HUES48 (cell line): ENCODE data around the gene KCNK13.
"Not testable (repeated sequence)": the region's sequence is repeated elsewhere in the genome, so short reads cannot be mapped to it uniquely, and the experiment has no call there.

Experiments
- H3K27ac ChIP-seq: one replicate; pipeline ENCODE4 v1.7.0; 2013; ENCODE audit warnings: low read depth, low read length, inconsistent platforms
- H3K27me3 ChIP-seq: 2 replicates; pipeline ENCODE4 v1.6.1; 2013; ENCODE audit warnings: mild to moderate bottlenecking, low read length; ENCODE audit not compliant: control insufficient read depth, insufficient read depth
- H3K36me3 ChIP-seq: 2 replicates; pipeline ENCODE4 v1.6.1; 2013; ENCODE audit warnings: low read length; ENCODE audit not compliant: control insufficient read depth, insufficient read depth
- H3K4me1 ChIP-seq: 2 replicates; pipeline ENCODE4 v1.6.1; 2013; ENCODE audit warnings: mild to moderate bottlenecking, low read length; ENCODE audit not compliant: control insufficient read depth, insufficient read depth
- H3K4me3 ChIP-seq: 2 replicates; pipeline ENCODE4 v1.5.1; 2013; ENCODE audit warnings: mild to moderate bottlenecking, low read depth, low read length
- H3K9ac ChIP-seq: 2 replicates; pipeline ENCODE4 v1.6.1; 2013; ENCODE audit warnings: mild to moderate bottlenecking, low read depth, low read length, moderate library complexity
- H3K9me3 ChIP-seq: 2 replicates; pipeline ENCODE4 v1.6.1; 2013; ENCODE audit warnings: low read length; ENCODE audit not compliant: control insufficient read depth, insufficient read depth

The KCNK13 gene

GRCh38 chr14:90193925-90194324 is 132.1 kb downstream of the KCNK13 start:
- H3K27ac ChIP-seq, result no peak overlapping the region
- H3K4me3 ChIP-seq, result no peak overlapping the region
- no peaks in the 10 kb centered on the region for H3K4me1 ChIP-seq
- no peaks in the 10 kb centered on the region for H3K9me3 ChIP-seq
- no peaks in the 10 kb centered on the region for H3K36me3 ChIP-seq
- H3K27me3 ChIP-seq, result no peaks in the 10 kb centered on the region
- H3K9ac ChIP-seq, result no peak overlapping the region

GRCh38 chr14:90194706-90195105 is 132.9 kb downstream of the KCNK13 start:
- Histone ChIP-seq H3K27me3 (no peaks in the 10 kb centered on the region), H3K4me1 (no peaks in the 10 kb centered on the region), H3K9me3 (no peaks in the 10 kb centered on the region), H3K9ac (no peak overlapping the region), H3K36me3 (no peaks in the 10 kb centered on the region), H3K4me3 (no peak overlapping the region), H3K27ac (no peak overlapping the region)

GRCh38 chr14:90198541-90199060 is 136.8 kb downstream of the KCNK13 start:
- H3K9me3 ChIP-seq, result no peaks in the 10 kb centered on the region
- H3K4me3 ChIP-seq, result no peak overlapping the region
- no peaks in the 10 kb centered on the region for H3K27me3 ChIP-seq
- no peak overlapping the region for H3K9ac ChIP-seq
- no peaks in the 10 kb centered on the region for H3K4me1 ChIP-seq
- H3K27ac ChIP-seq, result no peak overlapping the region
- H3K36me3 ChIP-seq, result no peaks in the 10 kb centered on the region

- not testable (repeated sequence) for H3K9ac ChIP-seq, H3K4me3 ChIP-seq, H3K27me3 ChIP-seq, H3K4me1 ChIP-seq, H3K36me3 ChIP-seq, H3K27ac ChIP-seq, H3K9me3 ChIP-seq
Observed at GRCh38 chr14:90200546-90200945, 138.8 kb downstream of the KCNK13 start.

GRCh38 chr14:90201344-90201743 is 139.6 kb downstream of the KCNK13 start:
- no peak overlapping the region for H3K27ac ChIP-seq
- H3K4me1 ChIP-seq, result no peaks in the 10 kb centered on the region
- H3K9ac ChIP-seq, result no peak overlapping the region
- no peaks in the 10 kb centered on the region for H3K27me3 ChIP-seq
- H3K9me3 ChIP-seq, result no peaks in the 10 kb centered on the region
- no peaks in the 10 kb centered on the region for H3K36me3 ChIP-seq
- no peak overlapping the region for H3K4me3 ChIP-seq

GRCh38 chr14:90204516-90204915 is 142.7 kb downstream of the KCNK13 start:
- Histone ChIP-seq H3K9me3 (no peaks in the 10 kb centered on the region), H3K27ac (no peak overlapping the region), H3K4me3 (no peak overlapping the region), H3K36me3 (no peaks in the 10 kb centered on the region), H3K27me3 (no peaks in the 10 kb centered on the region), H3K9ac (no peak overlapping the region), H3K4me1 (no peaks in the 10 kb centered on the region)

GRCh38 chr14:90213099-90213748 is 151.4 kb downstream of the KCNK13 start:
- Histone ChIP-seq H3K36me3 (no peaks in the 10 kb centered on the region), H3K9ac (no peak overlapping the region), H3K27ac (no peak overlapping the region), H3K27me3 (no peaks in the 10 kb centered on the region), H3K4me3 (no peak overlapping the region), H3K4me1 (no peaks in the 10 kb centered on the region), H3K9me3 (peaks cover 14% of the 10 kb centered on the region)

- H3K9me3 ChIP-seq, result no peaks in the 10 kb centered on the region
- no peaks in the 10 kb centered on the region for H3K4me1 ChIP-seq
- H3K4me3 ChIP-seq, result no peak overlapping the region
- peaks cover 1% of the 10 kb centered on the region for H3K27me3 ChIP-seq
- H3K27ac ChIP-seq, result no peak overlapping the region
- H3K9ac ChIP-seq, result no peak overlapping the region
- H3K36me3 ChIP-seq, result no peaks in the 10 kb centered on the region
Observed at GRCh38 chr14:90228478-90228877, 166.7 kb downstream of the KCNK13 start.

- not testable (repeated sequence) for H3K9ac ChIP-seq, H3K4me3 ChIP-seq, H3K27ac ChIP-seq, H3K4me1 ChIP-seq, H3K9me3 ChIP-seq, H3K36me3 ChIP-seq
- H3K27me3 ChIP-seq, result peaks cover 15% of the 10 kb centered on the region
Observed at GRCh38 chr14:90229942-90230341, 168.1 kb downstream of the KCNK13 start.
